Ishikawa (cell line): Measurements from ENCODE around the gene KLHL6.

Experiments
- CEBPB ChIP-seq: IDR thresholded peaks from 2 replicates; pipeline ENCODE4 v1.6.1; 2012
- EP300 ChIP-seq: IDR thresholded peaks from 2 replicates; pipeline ENCODE4 v1.6.1; 2012; ENCODE audit warnings: borderline replicate concordance
- NFIC ChIP-seq: IDR thresholded peaks from 2 replicates; pipeline ENCODE4 v1.6.1; 2012
- RAD21 ChIP-seq: IDR thresholded peaks from 2 replicates; pipeline ENCODE4 v1.6.1; 2012; ENCODE audit warnings: low read depth
- TEAD4 ChIP-seq: IDR thresholded peaks from 2 replicates; pipeline ENCODE4 v1.6.1; 2012
- ZBTB7A ChIP-seq: IDR thresholded peaks from 2 replicates; pipeline ENCODE4 v1.6.1; 2012; ENCODE audit warnings: low read depth
- TF ChIP-seq, protein P1 (sequence below): IDR thresholded peaks from 2 replicates; pipeline ENCODE4 v1.6.1; 2012

DNA sequence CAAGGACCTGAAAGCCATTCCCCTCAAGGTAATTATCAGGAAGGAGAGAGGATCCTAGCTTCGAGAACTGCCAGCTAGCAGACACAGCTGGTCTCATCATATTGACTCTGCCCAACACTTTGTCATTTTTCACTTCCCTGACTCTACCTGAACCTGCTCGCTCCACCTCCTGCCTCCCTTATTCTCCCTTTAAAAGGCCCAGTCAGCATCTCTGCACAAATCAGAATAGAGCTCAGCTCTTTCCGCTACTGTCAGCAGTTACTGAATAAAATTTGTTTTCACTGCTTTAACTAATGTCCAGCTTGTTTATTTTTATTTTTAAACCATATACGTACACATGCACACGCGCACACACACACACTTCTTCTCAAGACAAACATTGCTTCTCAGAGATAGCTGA, 69.9 kb downstream of the KLHL6 start:
- TF ChIP-seq CEBPB = no peak
- TF ChIP-seq EP300 = no peak
- TF ChIP-seq, protein P1, sequence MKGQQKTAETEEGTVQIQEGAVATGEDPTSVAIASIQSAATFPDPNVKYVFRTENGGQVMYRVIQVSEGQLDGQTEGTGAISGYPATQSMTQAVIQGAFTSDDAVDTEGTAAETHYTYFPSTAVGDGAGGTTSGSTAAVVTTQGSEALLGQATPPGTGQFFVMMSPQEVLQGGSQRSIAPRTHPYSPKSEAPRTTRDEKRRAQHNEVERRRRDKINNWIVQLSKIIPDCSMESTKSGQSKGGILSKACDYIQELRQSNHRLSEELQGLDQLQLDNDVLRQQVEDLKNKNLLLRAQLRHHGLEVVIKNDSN = no peak
- TF ChIP-seq ZBTB7A = no peak
- no peak for TF ChIP-seq RAD21
- no peak for TF ChIP-seq TEAD4
- no peak for TF ChIP-seq NFIC
